Measurements from ENCODE around the gene MTURN. TPM values are rescaled to one million over a fixed set of nuclear protein-coding genes. Genes with fewer than 3 reads are reported as not detected.
A peak's percentile ranks its signal among the peaks of the same experiment; 100 is the strongest.

The MTURN gene
- total RNA-seq, 8 experiments from 2014 or later = 18.1 to 121 (median 40.8) TPM

DNA sequence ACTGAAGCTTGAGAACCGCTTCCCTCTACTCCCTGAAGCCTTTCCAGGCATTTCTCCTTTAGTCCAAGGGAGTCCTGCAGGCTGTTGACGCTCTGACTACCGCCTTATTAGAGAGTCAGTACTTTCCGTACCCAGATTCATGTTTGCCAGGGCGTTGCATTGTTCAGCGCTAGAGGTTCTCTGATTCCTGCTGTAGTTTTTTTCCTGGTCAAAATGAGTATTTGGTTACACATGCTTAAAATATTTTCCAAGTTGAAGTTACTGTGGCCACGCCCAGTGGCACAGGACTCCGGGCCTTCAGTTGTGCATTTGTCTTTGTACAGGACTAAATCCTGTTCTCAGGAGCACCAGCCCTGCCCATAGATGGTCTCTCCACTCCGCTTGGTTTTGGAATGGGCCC, 7.9 kb downstream of the MTURN start:
- in situ Hi-C loops (cut with MboI; ENCODE audit: low pct_unique_long_range_greater_than_20kb in 2 of 9, low sequenced_read_pairs in 9 of 9, unreplicated experiment in 9 of 9) = no loop called here
- Histone ChIP-seq H3K4me3 (no peak overlapping the region), H3K27ac (no peak overlapping the region), H3K4me1 (replicated peaks in 1 of 2) (peaks cover 2 to 8% of the 10 kb centered on the region in 2 donors)
- peak in 5 of 8 experiments; percentile 27 to 88 (median 81) for ATAC-seq (replicated peaks in 6 of 8)
- 6 to 100% (median 57%) methylated on average over 1 to 8 of the region's 9 CpGs; no CpG with 5 or more reads in 2 of the 10 experiments for WGBS, 10 experiments

DNA sequence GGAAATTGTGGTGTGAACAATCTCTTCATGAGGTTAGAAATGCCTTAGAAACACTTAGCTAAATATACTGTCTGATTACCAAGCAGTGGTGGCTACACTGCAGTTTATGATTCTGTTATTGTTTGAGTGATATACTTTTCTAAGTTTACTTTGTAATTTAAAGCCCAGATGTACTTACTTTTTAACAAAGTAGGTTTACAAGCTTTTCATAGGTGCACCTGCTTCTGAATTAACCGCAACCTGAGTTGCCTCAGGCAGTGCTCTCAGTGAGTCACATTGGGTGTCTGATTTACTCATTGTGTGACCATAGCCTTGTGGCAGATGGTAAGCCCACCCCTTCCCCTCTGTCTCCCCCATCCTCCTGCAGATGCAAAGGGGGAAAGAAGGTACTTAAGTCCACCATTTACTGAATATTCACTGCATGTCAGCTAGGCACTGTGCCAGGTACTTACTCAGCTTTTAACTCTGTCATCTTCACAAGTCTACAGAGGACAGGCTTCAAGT, 9.0 kb downstream of the MTURN start:
- in situ Hi-C loops (cut with MboI; ENCODE audit: low pct_unique_long_range_greater_than_20kb in 2 of 9, low sequenced_read_pairs in 9 of 9, unreplicated experiment in 9 of 9) = no loop called here
- peaks cover 2 to 8% of the 10 kb centered on the region in 2 donors for H3K4me1 ChIP-seq (replicated peaks in 1 of 2)
- H3K27ac ChIP-seq = no peak overlapping the region
- ATAC-seq (replicated peaks in 6 of 8) = peak in 5 of 8 experiments; percentile 7 to 38 (median 25)
- no peak overlapping the region for H3K4me3 ChIP-seq
- 0 to 100% (median 57%) methylated on average over 1 of the region's 1 CpG; no CpG with 5 or more reads in 7 of the 10 experiments for WGBS, 10 experiments

DNA sequence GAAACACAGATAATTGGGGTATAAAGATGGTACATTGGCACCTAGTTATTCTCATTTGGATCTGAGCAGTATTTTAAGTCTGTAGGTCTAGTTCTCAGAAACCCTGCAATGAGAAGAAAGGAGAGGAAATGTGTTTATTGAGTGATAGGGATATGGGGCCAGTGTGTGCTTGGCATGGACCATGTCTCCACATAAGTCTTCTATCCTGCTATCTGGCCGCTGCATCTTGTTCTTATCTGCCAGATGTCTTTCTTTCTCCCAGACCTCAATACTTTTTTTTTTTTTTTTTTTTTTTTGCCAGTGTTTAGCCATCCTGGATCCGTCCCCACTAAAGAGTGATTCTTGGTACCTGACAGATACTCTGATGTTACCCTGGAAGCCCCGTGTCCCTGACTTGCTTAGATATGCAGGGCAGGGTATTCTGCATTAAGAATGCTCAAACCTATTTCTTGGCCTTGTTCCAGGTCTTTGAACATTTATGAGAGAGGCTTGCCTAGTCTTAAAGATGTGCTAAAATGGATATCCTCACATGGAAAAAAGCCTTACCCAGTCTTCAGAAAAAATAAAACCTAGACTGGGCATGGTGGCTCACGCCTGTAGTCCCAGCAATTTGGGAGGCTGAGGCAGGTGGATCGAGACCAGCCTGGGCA, 10.0 kb downstream of the MTURN start:
- H3K4me3 ChIP-seq = no peak overlapping the region
- peaks cover under 1 to 8% of the 10 kb centered on the region in 2 donors for H3K4me1 ChIP-seq (replicated peaks in 1 of 2)
- H3K27ac ChIP-seq = no peak overlapping the region
- ATAC-seq (replicated peaks in 6 of 8) = no peak
- WGBS, 10 experiments = 60 to 100% (median 90%) methylated on average over 1 to 4 of the region's 5 CpGs; no CpG with 5 or more reads in 1 of the 10 experiments
- in situ Hi-C loops (cut with MboI; ENCODE audit: low pct_unique_long_range_greater_than_20kb in 2 of 9, low sequenced_read_pairs in 9 of 9, unreplicated experiment in 9 of 9) = no loop called here

DNA sequence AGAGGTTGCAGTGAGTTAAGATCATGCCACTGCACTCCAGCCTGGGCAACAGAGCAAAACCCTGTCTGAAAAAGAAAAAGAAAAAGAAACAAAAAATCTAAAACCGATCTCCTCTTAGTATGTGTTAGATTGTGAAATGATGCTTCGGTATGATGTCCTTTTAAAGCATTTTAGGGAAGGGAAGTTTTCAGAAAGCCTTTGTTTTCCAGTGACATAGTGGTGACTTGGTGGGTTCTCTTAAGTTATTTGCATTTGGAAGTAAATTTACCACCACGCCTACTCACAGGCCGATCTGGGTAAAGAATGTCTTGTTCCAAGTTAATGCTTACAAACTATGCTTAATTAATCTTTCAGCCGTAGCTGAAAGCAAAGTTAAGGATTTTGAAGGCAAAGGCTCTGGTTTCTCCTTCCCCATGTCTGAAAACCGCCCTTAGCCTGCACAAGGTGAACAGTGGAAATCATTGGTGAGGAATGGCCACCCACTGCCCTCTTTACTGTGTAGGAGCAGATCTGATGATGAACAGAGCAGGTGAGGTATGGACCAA, 10.7 kb downstream of the MTURN start:
- H3K4me3 ChIP-seq = no peak overlapping the region
- 58 to 100% (median 92%) methylated on average over 1 to 6 of the region's 6 CpGs for WGBS, 10 experiments
- no peak overlapping the region for H3K27ac ChIP-seq
- ATAC-seq (replicated peaks in 6 of 8) = no peak
- peaks cover 0 to 8% of the 10 kb centered on the region in 2 donors for H3K4me1 ChIP-seq (replicated peaks in 1 of 2)
- in situ Hi-C loops (cut with MboI; ENCODE audit: low pct_unique_long_range_greater_than_20kb in 2 of 9, low sequenced_read_pairs in 9 of 9, unreplicated experiment in 9 of 9) = no loop called here

DNA sequence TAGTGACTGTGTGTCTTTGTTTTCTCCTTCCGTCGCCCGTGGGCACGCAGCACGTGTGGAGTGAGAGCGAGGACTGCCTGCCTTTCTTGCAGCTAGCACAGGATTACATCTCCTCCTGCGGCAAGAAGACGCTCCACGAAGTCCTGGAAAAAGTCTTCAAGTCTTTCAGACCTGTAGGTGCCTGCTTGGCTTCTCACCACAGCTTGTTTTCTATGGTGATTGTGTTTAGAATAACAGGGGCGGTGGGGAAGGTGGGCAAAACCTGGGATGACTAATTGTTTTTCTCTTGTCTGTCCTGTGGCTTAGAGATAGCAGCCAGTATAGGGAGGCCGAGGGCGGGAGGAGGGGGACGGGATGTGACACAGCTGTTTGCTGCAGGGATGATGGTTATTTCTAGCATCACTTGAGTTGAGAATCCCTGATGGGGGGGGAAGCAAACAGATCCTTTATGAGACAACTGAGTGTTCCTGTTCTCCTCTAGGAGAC, 11.4 kb downstream of the MTURN start:
- ATAC-seq (replicated peaks in 6 of 8) = peak in 5 of 8 experiments; percentile 63 to 86 (median 79)
- Histone ChIP-seq H3K27ac (no peak overlapping the region), H3K4me3 (no peak overlapping the region), H3K4me1 (replicated peaks in 1 of 2) (peaks cover 0 to 8% of the 10 kb centered on the region in 2 donors)
- in situ Hi-C loops (cut with MboI; ENCODE audit: low pct_unique_long_range_greater_than_20kb in 2 of 9, low sequenced_read_pairs in 9 of 9, unreplicated experiment in 9 of 9) = no loop called here
- WGBS, 10 experiments = 59 to 100% (median 86%) methylated on average over 1 to 10 of the region's 13 CpGs; no CpG with 5 or more reads in 2 of the 10 experiments

DNA sequence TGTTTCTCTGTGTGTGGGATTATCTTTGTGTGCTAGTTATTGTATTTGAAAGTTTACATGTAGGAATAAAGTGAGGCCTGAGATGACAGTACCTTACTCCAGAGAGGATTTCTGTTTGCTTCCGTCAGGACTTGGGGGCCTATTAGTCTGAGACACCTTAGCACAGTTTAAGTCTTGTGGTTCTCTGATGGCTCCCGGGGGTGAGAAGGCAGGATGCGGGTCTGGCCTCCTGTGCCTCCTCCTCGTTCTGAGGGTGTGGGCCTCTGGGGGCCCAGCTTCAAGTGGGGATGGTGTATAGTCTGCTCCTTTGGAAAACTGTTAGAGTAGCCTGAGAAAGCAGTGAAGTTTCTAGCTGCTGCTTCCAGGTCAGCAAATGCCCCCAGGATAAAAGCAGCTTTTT, 12.4 kb downstream of the MTURN start:
- in situ Hi-C loops (cut with MboI; ENCODE audit: low pct_unique_long_range_greater_than_20kb in 2 of 9, low sequenced_read_pairs in 9 of 9, unreplicated experiment in 9 of 9) = no loop called here
- no peak overlapping the region for H3K27ac ChIP-seq
- peaks cover 0 to 8% of the 10 kb centered on the region in 2 donors for H3K4me1 ChIP-seq (replicated peaks in 1 of 2)
- no peak for ATAC-seq (replicated peaks in 6 of 8)
- 50 to 100% (median 71%) methylated on average over 1 to 4 of the region's 4 CpGs; no CpG with 5 or more reads in 3 of the 10 experiments for WGBS, 10 experiments
- no peak overlapping the region for H3K4me3 ChIP-seq

DNA sequence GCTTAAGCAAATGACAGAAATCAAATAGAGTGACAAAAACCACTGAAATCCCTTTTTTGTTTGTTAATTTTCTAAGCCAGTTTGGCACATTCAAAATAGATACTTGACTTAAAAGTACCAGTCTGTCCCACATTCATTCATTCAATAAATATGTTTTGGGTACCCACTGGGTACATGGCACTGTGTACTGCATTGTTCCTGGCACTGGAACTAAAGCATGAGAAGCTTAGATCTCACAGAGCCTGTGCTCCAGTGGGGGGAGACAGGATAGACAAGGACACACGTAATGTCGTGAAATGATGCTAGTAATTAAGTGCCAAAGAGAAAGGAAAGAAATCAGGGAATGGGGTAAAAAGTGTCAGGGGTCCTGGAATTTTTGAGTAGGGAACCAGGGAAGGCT, 13.0 kb downstream of the MTURN start:
- ATAC-seq (replicated peaks in 6 of 8) = no peak
- peaks cover 0 to 8% of the 10 kb centered on the region in 2 donors for H3K4me1 ChIP-seq (replicated peaks in 1 of 2)
- in situ Hi-C loops (cut with MboI; ENCODE audit: low pct_unique_long_range_greater_than_20kb in 2 of 9, low sequenced_read_pairs in 9 of 9, unreplicated experiment in 9 of 9) = no loop called here
- no peak overlapping the region for H3K27ac ChIP-seq
- H3K4me3 ChIP-seq = no peak overlapping the region
- 90 to 100% (median 92%) methylated on average over 1 to 2 of the region's 2 CpGs; no CpG with 5 or more reads in 2 of the 10 experiments for whole genome bisulfite sequencing, 10 experiments

DNA sequence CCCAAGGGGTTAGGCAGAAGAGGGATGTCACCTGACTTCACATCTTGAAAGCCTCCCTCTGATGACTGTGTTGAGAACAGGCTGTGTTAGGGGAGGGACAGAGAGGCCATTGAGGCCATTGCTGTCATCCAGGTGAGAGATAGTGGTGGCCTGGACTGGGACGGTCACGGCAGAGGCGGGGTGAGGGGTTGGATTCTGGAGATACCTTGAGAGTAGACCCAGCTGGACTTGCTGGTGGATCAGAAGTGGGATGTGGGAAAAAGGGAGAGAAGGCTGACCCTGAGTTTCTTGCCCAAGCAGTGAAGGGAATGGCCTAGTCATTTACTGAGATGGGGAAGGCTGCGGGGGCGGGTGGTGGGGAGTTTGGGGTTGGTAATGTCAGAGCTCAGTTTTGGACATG, 13.6 kb downstream of the MTURN start:
- H3K4me1 ChIP-seq (replicated peaks in 1 of 2) = peaks cover 0 to 8% of the 10 kb centered on the region in 2 donors
- in situ Hi-C loops (cut with MboI; ENCODE audit: low pct_unique_long_range_greater_than_20kb in 2 of 9, low sequenced_read_pairs in 9 of 9, unreplicated experiment in 9 of 9) = no loop called here
- no peak for ATAC-seq (replicated peaks in 6 of 8)
- H3K27ac ChIP-seq = no peak overlapping the region
- WGBS, 10 experiments = 80 to 95% methylated on average over 1 to 4 of the region's 5 CpGs; no CpG with 5 or more reads in 8 of the 10 experiments
- no peak overlapping the region for H3K4me3 ChIP-seq

DNA sequence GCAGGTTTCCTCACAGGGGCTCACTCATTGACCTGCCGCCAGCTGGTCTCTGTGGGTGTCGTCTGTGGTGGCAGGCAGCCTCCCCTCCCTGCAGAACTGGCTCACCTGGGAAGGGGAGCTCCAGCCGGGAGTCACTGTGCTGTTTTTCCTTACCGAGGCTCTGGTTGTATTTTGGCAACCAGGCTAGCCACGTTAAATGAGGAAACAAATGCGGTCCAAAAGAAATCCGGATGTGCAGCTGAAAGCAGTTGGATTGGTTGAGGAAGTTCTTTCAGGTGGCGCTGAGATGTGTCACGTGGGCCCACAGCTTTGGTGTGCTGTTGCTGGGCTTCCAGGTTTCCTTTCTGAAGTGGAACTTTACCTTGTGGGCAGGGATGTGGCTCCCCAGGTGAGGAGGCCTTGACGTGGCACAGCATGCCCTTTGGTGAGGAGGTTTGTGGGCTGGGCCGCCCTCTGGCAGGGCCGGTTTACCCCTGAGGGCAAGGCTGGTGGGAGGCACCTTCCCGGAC, 14.2 kb downstream of the MTURN start:
- ATAC-seq (replicated peaks in 6 of 8) = no peak

DNA sequence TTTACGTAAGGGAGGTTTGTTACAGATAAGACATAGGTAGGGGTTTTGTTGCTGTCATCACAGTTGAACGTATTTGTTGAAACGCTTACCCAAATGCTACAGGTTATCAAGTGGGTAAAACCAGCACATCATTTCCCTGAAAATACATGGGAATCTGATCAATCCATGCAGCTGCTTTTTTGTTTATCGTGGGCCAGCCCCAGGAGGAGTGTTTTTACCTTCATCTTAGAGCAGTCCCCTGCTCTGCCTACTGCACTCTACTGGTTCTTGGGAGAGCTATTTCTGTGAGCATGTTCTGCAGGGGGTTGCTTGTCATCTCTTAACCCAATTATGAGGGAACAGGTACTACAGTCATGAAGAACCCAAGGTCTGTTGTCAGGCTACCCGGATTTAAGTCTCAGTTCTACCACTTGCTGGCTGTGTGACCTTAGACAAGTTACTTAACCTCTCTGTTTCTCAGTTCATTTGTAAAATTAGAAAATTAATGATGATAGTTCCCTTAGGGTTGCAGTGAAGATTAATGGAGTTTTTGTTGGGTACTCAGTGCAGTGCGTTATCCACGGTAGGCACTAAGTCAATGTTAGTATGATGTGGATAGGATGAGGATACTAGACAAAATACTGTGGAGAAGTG, 15.0 kb downstream of the MTURN start:
- Histone ChIP-seq H3K4me1 (replicated peaks in 1 of 2) (peaks cover 0 to 8% of the 10 kb centered on the region in 2 donors), H3K27ac (no peak overlapping the region), H3K4me3 (no peak overlapping the region)
- ATAC-seq (replicated peaks in 6 of 8) = no peak
- WGBS, 10 experiments = 87 to 100% (median 96%) methylated on average over 2 to 6 of the region's 7 CpGs; no CpG with 5 or more reads in 1 of the 10 experiments
- in situ Hi-C loops (cut with MboI; ENCODE audit: low pct_unique_long_range_greater_than_20kb in 2 of 9, low sequenced_read_pairs in 9 of 9, unreplicated experiment in 9 of 9) = loop anchor here in 2 of 9 experiments (25.0 kb wide), 2 partner anchors 263 to 413 kb away; no protein-coding TSS in a partner anchor

More for the DNA sequence above, 14.2 kb downstream of the MTURN start:
- Histone ChIP-seq H3K4me1 (replicated peaks in 1 of 2) (peaks cover 0 to 8% of the 10 kb centered on the region in 2 donors), H3K27ac (no peak overlapping the region), H3K4me3 (no peak overlapping the region)
- in situ Hi-C loops (cut with MboI; ENCODE audit: low pct_unique_long_range_greater_than_20kb in 2 of 9, low sequenced_read_pairs in 9 of 9, unreplicated experiment in 9 of 9) = no loop called here
- WGBS, 10 experiments = 40 to 100% (median 80%) methylated on average over 1 to 8 of the region's 13 CpGs; no CpG with 5 or more reads in 1 of the 10 experiments

DNA sequence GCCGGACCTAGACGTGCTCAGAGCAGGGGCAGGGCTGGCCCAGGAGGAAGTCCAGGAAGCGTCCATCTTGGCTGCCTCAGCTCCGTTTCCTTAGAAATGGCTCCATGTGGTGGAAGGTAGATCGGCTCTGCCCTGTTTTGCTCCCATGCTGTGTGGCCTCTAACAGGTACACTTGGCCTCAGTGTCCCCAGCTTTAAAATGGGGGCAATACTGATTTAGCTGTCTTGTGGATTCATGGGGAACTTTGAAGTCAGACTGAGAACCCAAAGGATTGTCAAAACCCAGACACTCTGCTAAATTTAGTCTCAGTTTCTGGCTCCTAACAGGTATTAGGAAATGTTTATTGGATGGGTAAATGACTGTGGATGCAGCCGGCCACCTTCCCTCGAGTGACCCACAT, 15.9 kb downstream of the MTURN start:
- WGBS, 10 experiments = 79 to 100% (median 91%) methylated on average over 1 to 4 of the region's 7 CpGs; no CpG with 5 or more reads in 4 of the 10 experiments
- Histone ChIP-seq H3K4me1 (replicated peaks in 1 of 2) (peaks cover 0 to 8% of the 10 kb centered on the region in 2 donors), H3K4me3 (no peak overlapping the region), H3K27ac (no peak overlapping the region)
- ATAC-seq (replicated peaks in 6 of 8) = no peak
- in situ Hi-C loops (cut with MboI; ENCODE audit: low pct_unique_long_range_greater_than_20kb in 2 of 9, low sequenced_read_pairs in 9 of 9, unreplicated experiment in 9 of 9) = loop anchor here in 2 of 9 experiments (25.0 kb wide), 2 partner anchors 262 to 412 kb away; no protein-coding TSS in a partner anchor

DNA sequence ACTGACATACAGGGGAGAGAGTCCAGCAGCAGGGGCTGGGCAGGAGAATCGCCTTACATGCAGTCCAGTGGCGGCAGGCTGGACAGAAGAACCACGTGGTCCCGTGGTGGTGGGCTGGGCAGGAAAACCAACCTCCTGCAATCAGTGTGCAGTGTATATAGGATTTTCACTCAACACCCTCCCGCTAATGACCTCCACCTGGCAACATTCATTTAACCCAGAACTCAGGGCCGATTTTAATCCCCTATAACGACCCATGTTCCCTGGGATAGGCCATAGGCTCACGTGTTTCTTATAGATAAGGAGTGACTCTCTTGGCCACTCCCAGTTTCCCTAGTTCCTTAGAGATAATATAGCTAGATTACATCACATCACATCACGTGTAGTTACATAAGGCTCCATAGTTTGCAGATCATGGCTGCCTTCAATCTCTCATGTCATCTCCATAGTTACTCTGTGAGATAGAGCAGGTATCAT, 19.4 kb downstream of the MTURN start:
- in situ Hi-C loops (cut with MboI; ENCODE audit: low pct_unique_long_range_greater_than_20kb in 2 of 9, low sequenced_read_pairs in 9 of 9, unreplicated experiment in 9 of 9) = loop anchor here in 2 of 9 experiments (25.0 kb wide), 2 partner anchors 258 to 408 kb away; no protein-coding TSS in a partner anchor
- H3K4me1 ChIP-seq (replicated peaks in 1 of 2) = peaks cover 6 to 8% of the 10 kb centered on the region in 2 donors
- WGBS, 10 experiments = 63 to 100% (median 83%) methylated on average over 1 to 7 of the region's 9 CpGs; no CpG with 5 or more reads in 2 of the 10 experiments
- H3K4me3 ChIP-seq = no peak overlapping the region
- no peak overlapping the region for H3K27ac ChIP-seq
- no peak for ATAC-seq (replicated peaks in 6 of 8)

Measured in motor neuron (in vitro differentiated cells).